ENCODE data around the gene CASQ2. TPM values are rescaled to one million over a fixed set of nuclear protein-coding genes. Genes with fewer than 3 reads are reported as not detected.

Gene CASQ2
- total and polyA plus RNA-seq, 7 experiments from 2014 or later: not detected

- Histone ChIP-seq H3K9me3 (ENCODE audit: control insufficient read depth in 2 of 3, low read length in 3 of 3) (no peaks in the 10 kb centered on the region), H3K4me3 (ENCODE audit: low read length) (no peak overlapping the region), H3K36me3 (ENCODE audit: control insufficient read depth in 2 of 3, insufficient read depth in 3 of 3, low read length in 3 of 3) (no peaks in the 10 kb centered on the region), H3K27ac (ENCODE audit: low read depth, low read length) (no peak overlapping the region), H3K4me1 (ENCODE audit: control insufficient read depth in 2 of 2, insufficient read depth in 2 of 2, low read length in 2 of 2) (no peaks in the 10 kb centered on the region), H3K27me3 (ENCODE audit: control insufficient read depth in 2 of 2, insufficient read depth in 2 of 2, low read length in 2 of 2) (peaks cover 0 to 4% of the 10 kb centered on the region in 2 donors)
- Mint-ChIP-seq H3K27me3 (peaks cover 17 to 42% (median 25%) of the 10 kb centered on the region in 5 donors), H3K27ac (no peak overlapping the region), H3K4me3 (no peak overlapping the region), H3K4me1 (peaks cover 0 to 3% (median 0%) of the 10 kb centered on the region in 7 donors), H3K36me3 (no peaks in the 10 kb centered on the region), H3K9me3 (peaks cover 0 to 2% (median 0%) of the 10 kb centered on the region in 11 donors)
- POLR2A ChIA-PET: no interaction called here
- CTCF ChIA-PET: no interaction called here
- no peak for ATAC-seq
- intact Hi-C loops (cut with micrococcal nuclease): no loop called here
- no peak for DNase-seq
These were observed 41.3 kb upstream of the CASQ2 start for GRCh38 chr1:115809847-115810246.

- peaks cover 17 to 39% (median 27%) of the 10 kb centered on the region in 5 donors for H3K27me3 Mint-ChIP-seq
- H3K4me1 Mint-ChIP-seq: peaks cover 0 to 3% (median 0%) of the 10 kb centered on the region in 7 donors
- H3K4me3 ChIP-seq (ENCODE audit: low read length): no peak overlapping the region
- intact Hi-C loops (cut with micrococcal nuclease): no loop called here
- peaks cover 0 to 2% (median 0%) of the 10 kb centered on the region in 11 donors for H3K9me3 Mint-ChIP-seq
- POLR2A ChIA-PET: no interaction called here
- H3K27me3 ChIP-seq (ENCODE audit: control insufficient read depth in 2 of 2, insufficient read depth in 2 of 2, low read length in 2 of 2): peaks cover 0 to 5% of the 10 kb centered on the region in 2 donors
- DNase-seq (no peak), ATAC-seq (no peak)
- H3K4me3 Mint-ChIP-seq: no peak overlapping the region
- no peaks in the 10 kb centered on the region for H3K4me1 ChIP-seq (ENCODE audit: control insufficient read depth in 2 of 2, insufficient read depth in 2 of 2, low read length in 2 of 2)
- no peaks in the 10 kb centered on the region for H3K36me3 ChIP-seq (ENCODE audit: control insufficient read depth in 2 of 3, insufficient read depth in 3 of 3, low read length in 3 of 3)
- CTCF ChIA-PET: no interaction called here
- H3K27ac Mint-ChIP-seq: no peak overlapping the region
- no peak overlapping the region for H3K27ac ChIP-seq (ENCODE audit: low read depth, low read length)
- no peaks in the 10 kb centered on the region for H3K9me3 ChIP-seq (ENCODE audit: control insufficient read depth in 2 of 3, low read length in 3 of 3)
- no peaks in the 10 kb centered on the region for H3K36me3 Mint-ChIP-seq
These were observed 40.6 kb upstream of the CASQ2 start for GRCh38 chr1:115809076-115809475.

- H3K27me3 Mint-ChIP-seq: peaks cover 17 to 30% (median 25%) of the 10 kb centered on the region in 5 donors
- no peaks in the 10 kb centered on the region for H3K4me1 ChIP-seq (ENCODE audit: control insufficient read depth in 2 of 2, insufficient read depth in 2 of 2, low read length in 2 of 2)
- H3K27ac ChIP-seq (ENCODE audit: low read depth, low read length): no peak overlapping the region
- no peaks in the 10 kb centered on the region for H3K36me3 Mint-ChIP-seq
- ChIA-PET CTCF (interaction anchor here (0.7 to 0.9 kb wide), 2 partner anchors 173 to 690 kb away, joined by 3 to 4 read pairs; no protein-coding TSS in a partner anchor), POLR2A (no interaction called here)
- no peaks in the 10 kb centered on the region for H3K36me3 ChIP-seq (ENCODE audit: control insufficient read depth in 2 of 3, insufficient read depth in 3 of 3, low read length in 3 of 3)
- intact Hi-C loops (cut with micrococcal nuclease): loop anchor here in 1 of 2 donors (1.0 kb wide), 2 partner anchors 174 to 213 kb away; no protein-coding TSS in a partner anchor
- ATAC-seq (peak; percentile 72), DNase-seq (peak in 7 of 9 donors; percentile 8 to 41 (median 31))
- no peak overlapping the region for H3K4me3 ChIP-seq (ENCODE audit: low read length)
- peaks cover 0 to 3% (median 0%) of the 10 kb centered on the region in 7 donors for H3K4me1 Mint-ChIP-seq
- H3K4me3 Mint-ChIP-seq: no peak overlapping the region
- H3K9me3 ChIP-seq (ENCODE audit: control insufficient read depth in 2 of 3, low read length in 3 of 3): no peaks in the 10 kb centered on the region
- H3K9me3 Mint-ChIP-seq: peaks cover 0 to 2% (median 0%) of the 10 kb centered on the region in 11 donors
- no peak overlapping the region for H3K27ac Mint-ChIP-seq
- H3K27me3 ChIP-seq (ENCODE audit: control insufficient read depth in 2 of 2, insufficient read depth in 2 of 2, low read length in 2 of 2): peaks cover 0 to 5% of the 10 kb centered on the region in 2 donors
These were observed 39.2 kb upstream of the CASQ2 start for GRCh38 chr1:115807723-115808122.

GRCh38 chr1:115805597-115805996, 37.1 kb upstream of the CASQ2 start:
- peaks cover 0 to 5% of the 10 kb centered on the region in 2 donors for H3K27me3 ChIP-seq (ENCODE audit: control insufficient read depth in 2 of 2, insufficient read depth in 2 of 2, low read length in 2 of 2)
- CTCF ChIA-PET: no interaction called here
- Mint-ChIP-seq H3K27ac (no peak overlapping the region), H3K36me3 (no peaks in the 10 kb centered on the region), H3K9me3 (peaks cover 0 to 2% (median 0%) of the 10 kb centered on the region in 11 donors), H3K27me3 (peaks cover 18 to 25% (median 22%) of the 10 kb centered on the region in 5 donors), H3K4me1 (peaks cover 0 to 3% (median 0%) of the 10 kb centered on the region in 7 donors), H3K4me3 (no peak overlapping the region)
- no peaks in the 10 kb centered on the region for H3K4me1 ChIP-seq (ENCODE audit: control insufficient read depth in 2 of 2, insufficient read depth in 2 of 2, low read length in 2 of 2)
- no peak overlapping the region for H3K27ac ChIP-seq (ENCODE audit: low read depth, low read length)
- no peaks in the 10 kb centered on the region for H3K36me3 ChIP-seq (ENCODE audit: control insufficient read depth in 2 of 3, insufficient read depth in 3 of 3, low read length in 3 of 3)
- DNase-seq (no peak), ATAC-seq (no peak)
- no peaks in the 10 kb centered on the region for H3K9me3 ChIP-seq (ENCODE audit: control insufficient read depth in 2 of 3, low read length in 3 of 3)
- H3K4me3 ChIP-seq (ENCODE audit: low read length): no peak overlapping the region
- intact Hi-C loops (cut with micrococcal nuclease): no loop called here
- POLR2A ChIA-PET: no interaction called here

GRCh38 chr1:115802416-115802815, 33.9 kb upstream of the CASQ2 start:
- H3K27ac ChIP-seq (ENCODE audit: low read depth, low read length): no peak overlapping the region
- ChIA-PET POLR2A (no interaction called here), CTCF (no interaction called here)
- Mint-ChIP-seq H3K27me3 (peaks cover 16 to 39% (median 23%) of the 10 kb centered on the region in 5 donors), H3K36me3 (no peaks in the 10 kb centered on the region), H3K4me1 (no peaks in the 10 kb centered on the region), H3K9me3 (peaks cover 0 to 2% (median 0%) of the 10 kb centered on the region in 11 donors), H3K27ac (no peak overlapping the region), H3K4me3 (no peak overlapping the region)
- H3K4me1 ChIP-seq (ENCODE audit: control insufficient read depth in 2 of 2, insufficient read depth in 2 of 2, low read length in 2 of 2): no peaks in the 10 kb centered on the region
- H3K9me3 ChIP-seq (ENCODE audit: control insufficient read depth in 2 of 3, low read length in 3 of 3): no peaks in the 10 kb centered on the region
- no peak for ATAC-seq
- no peak overlapping the region for H3K4me3 ChIP-seq (ENCODE audit: low read length)
- H3K27me3 ChIP-seq (ENCODE audit: control insufficient read depth in 2 of 2, insufficient read depth in 2 of 2, low read length in 2 of 2): peaks cover 0 to 5% of the 10 kb centered on the region in 2 donors
- no peak for DNase-seq
- intact Hi-C loops (cut with micrococcal nuclease): no loop called here
- H3K36me3 ChIP-seq (ENCODE audit: control insufficient read depth in 2 of 3, insufficient read depth in 3 of 3, low read length in 3 of 3): no peaks in the 10 kb centered on the region

GRCh38 chr1:115797486-115797885, 29.0 kb upstream of the CASQ2 start:
- Mint-ChIP-seq H3K27me3 (peaks cover 25 to 48% (median 34%) of the 10 kb centered on the region in 5 donors), H3K27ac (no peak overlapping the region), H3K9me3 (peaks cover 0 to 2% (median 0%) of the 10 kb centered on the region in 11 donors), H3K36me3 (no peaks in the 10 kb centered on the region), H3K4me3 (no peak overlapping the region), H3K4me1 (no peaks in the 10 kb centered on the region)
- Histone ChIP-seq H3K4me1 (ENCODE audit: control insufficient read depth in 2 of 2, insufficient read depth in 2 of 2, low read length in 2 of 2) (no peaks in the 10 kb centered on the region), H3K27ac (ENCODE audit: low read depth, low read length) (no peak overlapping the region), H3K9me3 (ENCODE audit: control insufficient read depth in 2 of 3, low read length in 3 of 3) (no peaks in the 10 kb centered on the region), H3K4me3 (ENCODE audit: low read length) (no peak overlapping the region), H3K36me3 (ENCODE audit: control insufficient read depth in 2 of 3, insufficient read depth in 3 of 3, low read length in 3 of 3) (no peaks in the 10 kb centered on the region), H3K27me3 (ENCODE audit: control insufficient read depth in 2 of 2, insufficient read depth in 2 of 2, low read length in 2 of 2) (peaks cover 0 to 4% of the 10 kb centered on the region in 2 donors)
- intact Hi-C loops (cut with micrococcal nuclease): no loop called here
- ChIA-PET POLR2A (no interaction called here), CTCF (no interaction called here)
- ATAC-seq (no peak), DNase-seq (no peak)

- no peaks in the 10 kb centered on the region for H3K9me3 ChIP-seq (ENCODE audit: control insufficient read depth in 2 of 3, low read length in 3 of 3)
- H3K27me3 Mint-ChIP-seq: peaks cover 27 to 51% (median 37%) of the 10 kb centered on the region in 5 donors
- intact Hi-C loops (cut with micrococcal nuclease): no loop called here
- H3K36me3 ChIP-seq (ENCODE audit: control insufficient read depth in 2 of 3, insufficient read depth in 3 of 3, low read length in 3 of 3): no peaks in the 10 kb centered on the region
- H3K27me3 ChIP-seq (ENCODE audit: control insufficient read depth in 2 of 2, insufficient read depth in 2 of 2, low read length in 2 of 2): peaks cover 0 to 4% of the 10 kb centered on the region in 2 donors
- H3K4me1 ChIP-seq (ENCODE audit: control insufficient read depth in 2 of 2, insufficient read depth in 2 of 2, low read length in 2 of 2): no peaks in the 10 kb centered on the region
- H3K4me3 ChIP-seq (ENCODE audit: low read length): no peak overlapping the region
- no peak overlapping the region for H3K27ac ChIP-seq (ENCODE audit: low read depth, low read length)
- H3K9me3 Mint-ChIP-seq: peaks cover 0 to 2% (median 0%) of the 10 kb centered on the region in 11 donors
- ChIA-PET CTCF (no interaction called here), POLR2A (no interaction called here)
- H3K4me1 Mint-ChIP-seq: no peaks in the 10 kb centered on the region
- H3K4me3 Mint-ChIP-seq: no peak overlapping the region
- no peaks in the 10 kb centered on the region for H3K36me3 Mint-ChIP-seq
- ATAC-seq: no peak
- H3K27ac Mint-ChIP-seq: no peak overlapping the region
- no peak for DNase-seq
These were observed 28.4 kb upstream of the CASQ2 start for GRCh38 chr1:115796897-115797296.

Measured in naive thymus-derived CD4-positive, alpha-beta T cell (primary cell).